Fibroblast of upper back skin (primary cell): Measurements from ENCODE around the gene SLC38A8.
A peak's percentile ranks its signal among the peaks of the same experiment; 100 is the strongest.

Experiments
- DNase-seq: peaks from one replicate; pipeline ENCODE4 v3.0.0-alpha.2; 2013

SLC38A8 gene

DNA sequence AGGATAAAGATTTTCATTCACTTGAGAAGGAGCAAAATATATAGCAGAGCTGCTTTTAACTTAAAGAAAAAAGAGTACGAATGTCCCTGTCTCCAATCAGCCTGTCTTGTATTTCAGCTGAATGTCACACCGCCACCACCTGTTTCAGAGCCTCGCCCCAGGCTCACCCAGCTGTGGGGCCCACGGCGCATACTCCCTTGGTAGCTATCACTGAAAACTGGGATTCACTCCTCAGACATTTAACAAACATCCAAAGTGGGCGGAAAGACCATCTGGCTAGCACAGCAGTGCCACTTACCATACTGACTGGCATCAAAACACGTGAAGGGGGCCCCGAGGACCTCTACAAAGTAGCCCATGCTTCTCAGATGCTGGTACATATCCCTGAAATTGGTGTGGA lies 25.4 kb upstream of the SLC38A8 start:
- DNase-seq, result no peak

DNA sequence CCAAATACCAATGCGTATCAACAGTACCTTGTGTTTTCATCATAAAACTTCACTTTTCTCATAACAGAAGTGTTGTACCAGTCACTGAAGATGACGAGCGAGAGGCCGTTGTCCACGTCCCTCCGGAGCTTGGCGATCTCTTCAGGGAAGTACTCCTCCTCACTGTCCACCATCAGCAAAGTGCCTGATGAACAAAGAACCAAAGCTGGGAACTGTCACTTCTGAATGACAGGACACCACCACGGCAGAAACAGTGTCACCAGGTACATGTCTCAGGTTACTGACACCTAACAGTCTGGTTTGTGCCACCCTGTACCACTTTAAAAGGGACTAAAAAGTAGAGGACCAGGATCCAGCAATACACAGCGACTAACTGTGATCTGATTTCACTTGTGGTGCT lies 25.0 kb upstream of the SLC38A8 start:
- no peak for DNase-seq

DNA sequence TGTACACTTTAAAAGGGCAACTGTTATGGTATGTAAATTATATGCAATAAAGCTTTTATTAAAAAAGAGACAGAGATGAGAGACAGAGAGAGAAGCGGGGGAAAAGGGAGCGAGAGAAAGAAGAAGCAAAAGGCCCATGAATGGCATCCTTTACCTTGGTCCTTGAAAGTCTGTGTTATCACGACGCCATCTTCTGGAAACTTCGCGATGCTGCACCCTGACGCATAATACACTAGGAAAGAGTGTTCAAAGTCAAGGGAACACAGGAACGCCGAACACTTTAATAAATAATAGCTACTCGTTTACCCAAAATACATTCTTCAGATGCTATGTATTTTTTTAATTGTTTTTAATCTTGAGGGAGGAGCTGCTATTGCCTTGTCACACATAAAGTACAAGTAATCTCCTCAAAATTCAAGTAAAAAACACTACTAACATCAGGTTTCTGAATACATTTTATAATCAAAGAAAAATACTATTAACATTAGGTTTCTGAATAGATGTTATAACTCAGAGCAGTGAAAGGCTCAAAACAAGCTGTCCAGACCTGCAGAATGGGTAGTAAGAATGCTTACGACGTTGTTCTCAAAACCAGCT lies 23.0 kb upstream of the SLC38A8 start:
- DNase-seq, result peak; percentile 57

DNA sequence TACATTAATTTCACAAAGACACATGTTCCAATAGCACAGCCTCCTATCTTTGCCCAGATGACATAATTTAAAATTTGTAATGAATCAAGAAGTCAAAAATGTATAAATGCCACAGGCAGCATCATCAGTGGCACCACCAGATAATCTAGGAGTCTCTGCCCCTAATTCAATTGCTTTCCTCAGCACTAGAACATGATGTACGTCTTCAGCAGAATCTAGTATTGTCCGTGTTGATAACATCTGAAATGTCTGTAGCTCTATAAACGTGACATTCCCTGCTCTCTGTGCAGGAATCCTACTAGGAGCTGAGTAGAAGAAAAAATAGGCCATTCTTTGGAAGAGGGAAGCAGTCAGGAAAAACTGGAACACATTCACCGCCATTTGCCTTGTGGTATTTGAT lies 21.4 kb upstream of the SLC38A8 start:
- DNase-seq, result no peak

DNA sequence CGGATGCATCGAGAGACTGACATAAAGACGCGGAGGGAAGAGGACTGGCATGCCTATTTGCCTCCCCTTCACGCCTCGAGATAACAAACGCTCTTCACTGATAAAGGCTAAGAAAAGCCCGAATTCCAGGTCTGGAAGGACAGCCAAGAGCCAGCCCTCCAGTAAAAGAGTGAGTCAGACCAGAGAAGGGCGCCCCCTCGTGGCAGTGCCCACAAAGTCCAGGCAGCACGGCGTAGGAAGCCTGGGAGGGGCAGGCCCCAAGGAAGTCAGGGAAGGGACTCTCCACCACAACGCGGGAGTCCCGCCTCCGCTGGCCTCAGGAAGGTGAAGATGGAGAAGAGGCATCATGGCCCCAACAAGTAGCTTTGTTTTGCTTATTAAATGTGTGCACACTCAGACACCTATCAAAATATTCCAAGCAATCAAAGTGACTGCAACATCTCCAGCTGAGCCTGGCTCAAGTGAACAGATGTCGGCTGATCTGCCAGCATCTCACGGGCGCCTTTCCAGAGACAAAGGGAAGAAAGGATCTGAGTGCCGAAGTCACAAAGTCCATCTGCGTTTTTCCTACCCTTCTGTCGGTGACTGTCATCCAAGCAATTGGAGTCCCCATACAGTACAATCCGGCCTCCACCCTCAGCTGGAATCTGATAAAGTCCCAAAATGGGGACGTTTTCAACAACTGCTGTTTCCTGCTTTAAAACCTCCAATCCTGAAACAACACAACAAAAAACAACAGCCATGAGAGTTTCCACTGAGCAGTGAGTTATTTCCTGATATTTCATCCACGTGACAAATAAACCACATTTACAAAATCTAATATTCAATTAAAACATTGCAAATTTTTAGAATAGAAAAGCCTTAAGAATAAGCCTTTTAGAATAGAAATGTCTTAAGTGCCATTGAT lies 20.4 kb upstream of the SLC38A8 start:
- DNase-seq, result peak; percentile 70

DNA sequence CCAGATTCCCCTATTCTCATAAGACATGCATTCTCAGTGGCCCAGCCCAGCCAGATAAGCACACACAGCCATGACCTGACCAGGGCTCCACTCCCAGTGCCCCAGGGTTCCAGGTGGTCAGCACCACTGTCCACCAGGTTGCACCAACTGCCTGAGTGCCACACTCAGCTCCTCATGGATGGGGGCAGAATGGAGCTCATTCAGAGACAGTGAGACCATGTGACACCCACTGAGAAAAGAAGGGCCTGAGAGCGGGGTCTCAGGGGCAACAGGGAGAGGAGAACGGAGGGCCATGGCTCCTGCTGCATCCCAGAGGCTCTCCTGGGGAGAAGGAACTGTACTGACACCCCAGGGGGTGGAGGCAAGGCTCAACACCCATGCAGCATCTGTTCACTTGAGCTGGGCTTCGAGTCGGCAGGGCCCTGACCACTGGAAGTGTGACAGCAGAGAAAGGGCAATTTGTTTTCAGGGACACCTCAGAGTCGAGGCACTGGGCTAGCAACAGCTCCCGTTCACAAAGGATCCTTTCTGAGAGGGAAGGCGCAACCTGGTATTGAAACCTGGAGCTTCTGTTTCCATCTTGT lies 18.7 kb upstream of the SLC38A8 start:
- no peak for DNase-seq

DNA sequence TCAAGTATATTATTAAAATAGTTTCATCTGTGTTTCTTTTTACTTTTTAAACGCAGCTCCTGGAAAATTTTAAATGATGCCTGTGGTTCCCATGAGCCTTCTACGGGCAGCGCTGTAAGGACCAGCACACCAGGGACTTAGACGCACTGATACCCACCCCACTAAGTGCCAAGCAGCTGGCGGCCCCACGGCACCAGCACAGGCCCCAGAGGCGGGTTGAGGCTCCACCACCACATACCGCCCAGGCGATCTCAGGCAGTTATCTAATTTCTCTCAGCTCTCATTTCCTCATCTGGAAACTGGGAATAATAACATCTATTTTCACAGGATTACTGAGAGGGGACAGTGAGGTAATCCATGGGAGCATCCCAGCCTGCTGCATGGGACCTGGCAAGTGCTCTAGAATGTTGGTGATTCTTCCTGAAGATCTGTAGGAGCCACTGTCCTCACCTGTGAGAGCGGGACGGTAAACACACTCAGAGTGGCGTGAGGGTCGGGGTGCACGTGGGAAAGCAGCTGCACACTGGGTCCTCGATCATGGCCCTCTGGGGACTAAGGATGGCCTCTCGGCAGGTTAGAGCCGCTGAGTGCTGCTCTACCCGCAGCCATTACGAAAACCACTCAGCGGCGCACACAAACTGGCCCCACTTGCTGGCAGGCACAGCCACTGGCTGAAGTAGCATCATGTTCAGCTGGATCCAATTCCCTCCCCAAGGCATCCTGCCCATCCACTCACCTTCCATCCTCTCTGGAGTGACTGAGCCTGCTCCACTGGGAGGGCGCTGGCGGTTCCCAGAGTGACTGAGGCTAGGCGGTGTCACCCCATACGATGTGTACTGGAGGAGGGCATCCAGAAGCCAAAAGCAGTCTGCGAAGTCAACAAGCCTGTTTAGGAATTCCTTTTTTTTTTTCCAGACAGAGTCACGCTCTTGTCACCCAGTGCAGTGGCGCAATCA lies 17.6 kb upstream of the SLC38A8 start:
- DNase-seq, result no peak

DNA sequence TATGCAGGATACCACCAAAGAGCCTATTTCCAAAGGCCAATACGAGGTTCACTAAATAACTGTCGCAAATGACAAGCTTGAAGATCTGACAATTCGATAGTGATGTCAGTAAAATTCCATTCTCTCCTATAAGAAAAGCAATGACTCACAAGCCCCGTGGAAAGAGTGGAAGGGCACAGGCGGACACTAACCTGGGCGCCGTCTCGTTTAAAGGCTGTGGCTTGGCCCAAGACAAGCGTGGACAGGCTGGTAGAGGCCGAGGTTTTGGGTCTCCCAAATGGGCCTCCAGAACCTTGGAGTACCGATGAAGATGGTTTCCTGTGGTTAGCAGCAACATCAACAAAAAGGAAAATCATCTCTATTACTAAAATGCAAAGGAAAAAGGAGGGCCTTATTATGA lies 16.5 kb upstream of the SLC38A8 start:
- DNase-seq, result no peak

DNA sequence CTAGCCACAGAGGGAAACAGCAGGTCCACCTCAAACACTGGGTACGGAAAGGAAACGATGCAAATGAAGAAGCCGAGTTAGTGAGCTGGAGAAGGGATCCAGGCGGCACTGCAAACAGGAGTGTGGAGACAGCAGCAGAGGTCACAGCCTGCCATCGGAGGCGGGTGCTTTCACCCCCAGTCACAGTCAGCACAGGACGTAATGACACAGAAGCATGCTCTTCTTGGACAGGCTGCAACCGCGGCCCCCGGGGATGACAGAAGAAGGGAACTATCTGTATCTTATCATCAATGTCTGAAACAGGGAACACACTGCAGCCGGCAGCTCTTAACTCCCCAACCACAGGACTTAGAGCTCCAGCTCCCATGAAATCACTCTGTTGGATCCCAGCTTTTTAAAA lies 16.1 kb upstream of the SLC38A8 start:
- no peak for DNase-seq

DNA sequence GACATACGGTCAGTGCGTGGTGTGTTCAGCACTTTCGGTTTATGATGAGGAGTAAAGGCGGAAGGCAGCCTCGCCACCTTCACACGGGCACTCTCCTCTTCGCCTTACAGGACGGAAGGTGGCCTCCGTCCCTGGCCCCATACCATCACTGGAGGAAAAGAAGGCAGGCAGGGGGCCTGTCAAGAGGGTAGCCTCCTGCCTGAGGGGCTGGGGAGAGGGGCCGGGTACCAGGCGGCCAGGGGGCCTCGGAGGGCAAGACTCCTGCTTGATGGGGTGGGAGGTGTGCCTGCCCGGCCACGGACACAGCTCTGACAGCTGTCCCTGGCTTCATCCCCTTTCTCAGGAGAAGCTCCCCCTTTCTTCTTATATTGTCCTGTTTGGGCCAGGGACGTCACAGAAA lies 15.6 kb upstream of the SLC38A8 start:
- no peak for DNase-seq

DNA sequence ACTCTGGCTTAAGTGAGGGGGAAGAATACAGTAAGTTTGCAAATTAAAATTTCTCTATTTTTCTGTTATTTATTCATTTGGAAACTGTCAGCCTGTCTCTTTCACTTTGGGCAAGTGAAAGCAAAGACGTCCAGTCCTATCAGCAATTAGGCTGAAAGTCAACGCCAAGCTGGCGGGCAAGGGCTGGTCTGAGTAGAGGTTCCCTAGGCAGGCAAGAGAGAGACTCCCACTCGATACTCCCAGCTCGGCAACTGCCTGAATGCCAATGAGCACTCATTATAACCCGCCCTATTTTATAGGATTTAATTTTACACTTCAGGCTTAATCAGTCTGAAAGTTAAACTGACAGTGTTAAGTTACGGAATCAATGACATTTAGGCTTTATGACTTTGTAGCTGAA lies 14.3 kb upstream of the SLC38A8 start:
- DNase-seq, result no peak

DNA sequence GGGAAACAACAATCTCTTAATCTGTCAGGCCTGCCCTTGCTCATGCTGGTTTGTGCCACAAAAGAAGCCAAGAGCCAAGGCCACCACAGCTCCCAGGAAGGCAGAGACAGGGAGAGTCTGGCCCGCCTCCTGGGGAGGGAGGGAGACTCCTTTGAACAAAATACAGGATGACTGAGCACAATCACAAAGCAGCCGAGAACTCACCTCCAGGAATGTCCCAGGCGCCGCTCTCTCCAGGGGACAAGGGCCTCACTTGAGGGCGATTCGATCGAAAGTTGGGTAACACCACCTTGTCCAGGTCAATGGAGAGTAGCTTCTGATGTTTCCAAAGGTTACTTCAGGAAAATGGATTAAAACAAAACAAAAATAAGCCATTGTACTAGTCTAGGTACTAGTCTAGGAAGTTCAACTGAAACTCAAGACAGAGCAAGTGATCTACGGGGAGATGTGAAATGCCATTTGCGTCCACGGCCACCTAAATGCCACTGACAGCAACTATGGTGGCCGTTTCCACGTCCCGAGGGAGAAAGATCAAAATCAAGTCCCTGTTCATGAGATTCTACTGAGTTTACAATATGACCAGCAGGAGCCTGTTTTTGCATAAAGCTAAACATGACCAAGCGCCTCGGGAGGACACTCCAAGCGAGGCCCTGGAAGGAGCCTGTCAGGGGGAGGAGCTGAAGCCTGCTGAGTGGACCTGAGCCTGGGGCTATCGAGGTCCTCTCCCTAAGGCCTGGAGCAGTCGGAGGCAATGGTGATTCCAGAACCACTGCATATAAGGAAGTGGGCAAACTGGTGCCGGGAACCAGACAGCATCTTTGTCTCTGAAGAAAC lies 13.4 kb upstream of the SLC38A8 start:
- DNase-seq, result no peak

DNA sequence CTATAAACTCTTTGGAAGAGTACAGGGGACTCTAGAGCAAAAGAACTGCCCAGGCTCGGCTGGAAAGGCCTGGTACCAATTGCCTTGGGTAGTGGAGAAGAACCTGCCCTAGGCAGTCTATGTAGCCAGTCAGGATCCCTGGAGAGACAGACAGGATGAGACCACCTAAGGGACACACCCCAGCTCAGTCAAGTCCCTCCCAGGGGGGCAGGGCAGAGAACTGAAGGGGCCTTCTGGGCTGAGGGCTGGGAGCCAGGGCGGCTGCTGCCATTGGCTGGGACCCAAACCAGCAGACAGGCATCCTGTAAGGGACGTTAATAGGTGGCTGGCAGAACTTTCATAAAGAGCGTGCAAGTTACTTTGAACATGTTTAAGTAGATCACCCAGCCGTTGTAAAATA lies 12.8 kb upstream of the SLC38A8 start:
- DNase-seq, result no peak

DNA sequence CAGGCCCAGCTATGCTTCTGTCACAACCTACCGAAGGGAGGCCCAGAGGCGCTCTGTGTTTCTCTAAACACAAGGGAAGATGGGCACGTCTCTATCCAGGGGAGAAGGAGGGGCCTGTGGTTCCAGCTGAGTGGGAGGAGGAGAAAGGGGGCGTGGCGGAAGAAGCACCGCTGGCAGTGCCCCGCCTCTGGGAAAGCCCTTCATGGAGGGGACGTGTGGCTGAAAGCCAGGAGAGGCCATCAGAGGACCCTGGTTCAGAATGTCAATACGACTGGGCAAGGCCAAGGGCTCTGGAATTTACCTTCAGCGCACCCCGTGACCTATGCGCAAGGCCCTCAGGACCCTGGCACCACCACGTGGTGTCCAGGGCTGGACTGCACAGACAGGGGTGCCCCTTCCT lies 12.3 kb upstream of the SLC38A8 start:
- no peak for DNase-seq

DNA sequence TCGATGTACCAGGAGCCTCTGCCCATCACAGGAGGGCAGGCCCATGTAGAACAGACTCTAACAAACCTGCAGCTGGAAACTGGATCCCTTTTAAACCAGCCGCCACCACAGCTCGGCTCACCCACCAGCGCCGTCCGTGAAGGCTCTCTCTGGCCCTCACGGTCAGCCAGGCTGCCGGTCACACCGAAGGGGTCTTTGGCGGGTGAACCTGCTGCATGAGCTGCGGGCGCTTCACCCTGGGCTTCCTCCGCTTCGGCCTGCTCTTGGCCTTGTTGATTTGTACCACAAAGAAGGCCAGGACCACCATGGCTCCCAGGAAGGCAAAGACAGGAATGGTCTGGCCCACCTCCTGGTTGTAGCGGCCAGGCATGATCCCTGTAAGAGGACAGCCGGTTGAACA lies 11.7 kb upstream of the SLC38A8 start:
- DNase-seq, result no peak

DNA sequence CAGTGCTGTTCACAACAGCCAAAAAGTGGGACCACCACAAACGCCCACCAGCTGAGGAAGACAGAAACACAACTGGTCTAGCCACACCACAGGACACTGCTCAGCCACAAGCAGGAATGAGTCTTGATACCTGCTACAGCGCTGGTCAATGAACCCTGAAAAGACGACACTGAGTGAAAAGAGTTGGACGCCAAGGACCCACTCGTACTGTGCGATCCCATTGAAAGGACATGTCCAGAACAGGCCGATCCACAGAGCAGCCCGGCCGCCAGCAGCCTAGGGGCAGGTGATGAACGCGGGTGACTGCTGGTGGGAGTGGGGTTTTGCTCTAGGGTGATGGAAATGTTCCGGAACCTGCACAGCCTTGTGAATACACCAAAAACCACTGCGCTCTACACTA lies 10.6 kb upstream of the SLC38A8 start:
- no peak for DNase-seq

DNA sequence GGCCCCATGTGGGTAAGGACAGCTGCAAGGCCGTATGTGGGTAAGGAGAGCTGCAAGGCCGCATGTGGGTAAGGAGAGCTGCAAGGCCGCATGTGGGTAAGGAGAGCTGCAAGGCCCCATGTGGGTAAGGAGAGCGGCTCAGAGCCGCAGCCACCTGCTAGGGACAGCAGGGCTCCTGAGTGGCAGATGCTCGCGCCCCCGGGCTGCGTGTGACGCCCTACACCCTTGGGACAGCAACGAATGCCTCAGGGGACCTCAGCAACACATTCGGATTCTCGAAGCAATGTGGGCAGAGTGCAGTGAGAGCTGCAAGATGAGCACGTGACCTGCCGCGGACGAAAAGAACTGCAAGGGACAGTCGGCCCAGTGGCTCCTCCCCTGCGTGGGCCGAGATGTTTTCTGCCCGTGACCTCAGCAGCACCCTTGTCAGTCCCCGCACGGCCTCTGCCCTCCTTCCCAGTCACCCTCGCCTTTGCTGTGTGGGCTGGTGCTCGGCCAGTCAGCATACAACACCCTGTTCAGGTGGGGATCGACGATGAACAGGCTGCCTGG lies 9.6 kb upstream of the SLC38A8 start:
- DNase-seq, result no peak

DNA sequence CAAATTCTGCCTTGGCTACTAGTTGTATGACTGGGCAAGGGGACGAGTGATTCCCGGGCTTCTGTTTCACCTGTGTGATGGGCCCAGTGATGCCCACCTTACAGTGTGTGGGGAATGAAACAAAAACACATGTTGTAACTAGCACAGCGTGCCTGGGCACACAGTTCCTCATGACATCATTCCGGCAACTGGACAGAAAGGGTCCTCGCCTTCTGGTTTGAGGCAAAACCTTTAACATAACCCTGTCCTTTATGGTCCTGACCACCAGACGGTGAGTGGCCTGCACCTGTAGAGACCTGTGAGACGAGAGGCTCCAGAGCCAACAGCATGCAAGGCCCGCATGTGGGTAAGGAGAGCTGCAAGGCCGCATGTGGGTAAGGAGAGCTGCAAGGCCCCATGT lies 7.7 kb upstream of the SLC38A8 start:
- DNase-seq, result no peak

DNA sequence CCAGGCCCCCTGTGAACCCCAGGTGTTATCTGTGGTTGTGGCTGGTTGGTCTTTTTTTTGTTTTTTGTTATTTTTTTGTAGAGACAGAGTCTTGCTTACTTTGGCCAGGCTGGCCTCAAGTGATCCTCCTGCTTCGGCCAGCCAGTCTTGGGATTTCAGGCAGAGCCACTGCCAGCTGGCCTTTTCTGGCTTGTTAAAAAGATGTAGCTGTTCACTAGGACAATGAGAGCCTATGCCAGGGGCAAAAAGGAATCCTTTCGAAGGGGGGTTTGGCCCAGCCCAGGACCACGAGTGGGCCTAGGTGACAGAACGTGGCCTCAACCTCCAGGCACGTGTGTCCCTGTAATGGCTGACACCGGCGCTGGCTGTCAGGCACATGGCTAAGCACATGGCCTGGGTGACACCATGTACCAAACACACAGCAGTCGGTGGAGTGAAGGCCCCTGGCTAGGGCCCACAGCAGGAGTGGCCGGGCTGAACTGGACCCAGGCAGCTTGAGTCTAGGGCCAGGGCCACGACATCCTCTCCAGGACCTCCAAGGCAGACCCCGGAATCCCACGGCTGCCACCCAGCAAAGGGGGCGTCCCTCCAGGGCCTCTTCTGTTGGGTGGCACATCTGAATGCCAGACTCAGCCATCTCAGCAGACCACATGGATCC lies 6.9 kb upstream of the SLC38A8 start:
- DNase-seq, result no peak

DNA sequence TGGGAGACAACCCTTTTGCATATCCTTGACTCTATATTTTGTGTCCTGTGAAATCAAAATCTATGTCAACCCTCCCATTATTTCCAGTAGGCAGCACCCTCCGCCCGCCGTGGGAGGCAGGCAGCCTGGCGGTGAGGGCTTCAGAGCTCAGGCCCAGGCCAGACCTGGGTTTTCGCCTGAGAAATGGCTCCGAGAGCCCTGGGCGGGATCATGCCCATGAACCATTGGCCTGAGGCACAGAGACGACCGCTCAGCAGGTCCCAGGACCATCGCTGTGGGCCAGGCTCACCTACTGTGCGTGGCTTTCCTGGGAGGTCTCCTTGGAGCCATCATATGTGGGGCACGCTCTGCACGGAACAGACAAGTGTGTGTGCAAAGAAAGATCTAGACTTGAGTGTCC lies 6.3 kb upstream of the SLC38A8 start:
- DNase-seq, result no peak

DNA sequence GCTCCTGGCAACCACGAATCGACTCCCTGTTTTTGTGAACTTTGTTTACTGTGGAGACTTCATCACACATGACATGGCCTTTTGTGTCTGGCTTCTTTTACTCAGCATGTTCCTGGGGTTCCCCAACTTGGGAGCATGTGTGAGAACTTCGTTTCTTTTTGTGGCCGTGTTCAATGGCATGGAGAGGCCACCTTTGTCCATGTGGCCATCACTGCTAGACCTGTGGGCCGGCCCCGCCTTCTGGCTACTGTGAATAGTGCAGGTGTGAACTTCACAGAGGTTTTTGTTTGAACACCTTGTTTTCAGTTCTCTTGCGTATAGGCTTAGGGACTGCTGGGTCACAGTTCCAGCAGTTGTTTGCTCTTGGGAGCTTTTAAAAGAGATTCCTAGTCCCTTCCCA lies 5.7 kb upstream of the SLC38A8 start:
- DNase-seq, result no peak
